Panc1 (cell line): Measurements from ENCODE around the gene LAMA1. TPM values are rescaled to one million over a fixed set of nuclear protein-coding genes. Genes with fewer than 3 reads are reported as not detected.

Experiments
- ATAC-seq: fragments of 200-7000 bp; cut with Tn5 transposase; 2 replicates; pipeline ENCODE4 v1.9.1; 2020; ENCODE audit warnings: mild to moderate bottlenecking, moderate library complexity
- BruUV-seq: library from RNA; stranded (reverse); fragments of 400-500 nt; replicated peaks from 2 replicates; lab custom pipeline; 2021; lab: Mats Ljungman, UMichigan
- CTCF ChIA-PET: fragments of 300-600 bp; sonication (Branson Sonifier 250); formaldehyde crosslinking; loops from one replicate; lab custom pipeline; 2022; ENCODE audit warnings: antibody characterized with exemption; lab: Charles Lee
- POLR2A ChIA-PET: fragments of 300-600 bp; sonication (Branson Sonifier 250); formaldehyde crosslinking; loops from one replicate; lab custom pipeline; 2022; ENCODE audit warnings: antibody characterized with exemption; lab: Charles Lee
- DNase-seq: peaks from one replicate; pipeline ENCODE4 v3.0.0-alpha.2; 2010; ENCODE audit warnings: low read depth, low spot score
- H3K27ac ChIP-seq: 2 replicates; pipeline ENCODE4 v1.5.1; 2011; ENCODE audit warnings: mild to moderate bottlenecking, low read length, inconsistent platforms
- H3K27me3 ChIP-seq: fragments of 200-500 bp; sonication (Bioruptor generic); 2 replicates; pipeline ENCODE4 v1.6.0; 2014; ENCODE audit warnings: low read length, inconsistent platforms; ENCODE audit not compliant: control insufficient read depth, insufficient read depth
- H3K36me3 ChIP-seq: fragments of 200-500 bp; sonication (Bioruptor generic); 2 replicates; pipeline ENCODE4 v1.5.1; 2014; ENCODE audit warnings: inconsistent platforms, mild to moderate bottlenecking, low read length, moderate library complexity; ENCODE audit not compliant: control insufficient read depth, insufficient read depth
- H3K4me1 ChIP-seq: 2 replicates; pipeline ENCODE4 v1.5.1; 2011; ENCODE audit warnings: inconsistent platforms, mild to moderate bottlenecking, low read length, moderate library complexity; ENCODE audit not compliant: control insufficient read depth, insufficient read depth
- H3K4me3 ChIP-seq, 2 experiments: 2 replicates each; pipeline ENCODE4 v1.5.1; 2011 to 2012; ENCODE audit warnings: low read depth in 2 of 2, low read length in 2 of 2, mild to moderate bottlenecking in 2 of 2, inconsistent platforms in 1 of 2, moderate library complexity in 1 of 2
- H3K9me3 ChIP-seq: fragments of 200-500 bp; sonication (Bioruptor generic); 2 replicates; pipeline ENCODE4 v1.5.1; 2014; ENCODE audit warnings: low read depth, mild to moderate bottlenecking, inconsistent platforms, low read length, moderate library complexity; ENCODE audit not compliant: control insufficient read depth, insufficient read depth
- POLR2AphosphoS5 ChIP-seq: IDR thresholded peaks from 2 replicates; pipeline ENCODE4 v1.6.1; 2012; ENCODE audit warnings: mild to moderate bottlenecking, low read depth, low read length, moderate library complexity
- SIN3A ChIP-seq: IDR thresholded peaks from 2 replicates; pipeline ENCODE4 v1.6.1; 2012; ENCODE audit warnings: low read depth, mild to moderate bottlenecking, low read length, moderate library complexity, borderline replicate concordance; ENCODE audit not compliant: insufficient read depth
- TCF7L2 ChIP-seq: IDR thresholded peaks from 2 replicates; pipeline ENCODE4 v1.6.1; 2011; ENCODE audit warnings: mild to moderate bottlenecking, low read depth, low read length, inconsistent platforms
- in situ Hi-C: cut with HindIII; loops from 2 replicates; pipeline ENCODE4 v1.10.0; 2016; ENCODE audit warnings: low sequenced_read_pairs, low pct_unique_long_range_greater_than_20kb
- intact Hi-C: fragments of 100-400 bp; cut with micrococcal nuclease; formaldehyde crosslinking; loops from one replicate; pipeline ENCODE4 v1.10.0; 2022; ENCODE audit not compliant: unreplicated experiment
- total RNA-seq: library from RNA; stranded (reverse); gene quantifications from one replicate; pipeline ENCODE4 v1.2.1, GENCODE V29; 2021; ENCODE audit not compliant: unreplicated experiment
- TF ChIP-seq, protein P1 (sequence below), 2 experiments: IDR thresholded peaks; 2 replicates each; pipeline ENCODE4 v1.6.1; 2011 to 2012; ENCODE audit warnings: low read depth in 2 of 2, control low read depth in 1 of 2, low read length in 1 of 2, mild to moderate bottlenecking in 1 of 2, moderate library complexity in 1 of 2; ENCODE audit not compliant: insufficient read depth in 1 of 2
- TF ChIP-seq, protein P2 (sequence below): fragments of 450-650 bp; IDR thresholded peaks from 2 replicates; pipeline ENCODE4 v1.5.1; 2017; ENCODE audit warnings: mild to moderate bottlenecking

LAMA1 gene
- total RNA-seq, 1 experiment from 2014 or later, result 0.03 TPM

DNA sequence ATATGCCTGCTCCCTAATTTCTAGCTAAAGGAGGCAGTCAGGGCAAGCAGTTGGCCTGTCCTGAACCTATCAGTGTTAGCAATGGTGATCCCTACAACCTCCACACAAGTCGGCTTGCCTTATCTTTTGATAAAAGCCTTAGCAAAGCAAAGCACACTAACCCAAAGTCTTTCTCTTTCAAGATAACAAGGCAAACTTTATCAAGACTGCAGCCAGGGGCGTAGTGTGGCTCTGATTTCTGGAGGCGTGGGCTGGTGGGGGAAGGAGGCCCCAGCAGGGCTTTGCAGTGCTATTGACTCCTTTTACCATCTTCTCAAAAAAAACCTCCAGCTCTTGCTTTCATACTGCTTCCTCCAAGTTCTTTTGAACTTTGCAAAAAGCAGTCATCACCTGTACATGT, 40.2 kb upstream of the LAMA1 start:
- Histone ChIP-seq H3K27me3 (no peaks in the 10 kb centered on the region), H3K4me3 (no peak overlapping the region), H3K9me3 (no peaks in the 10 kb centered on the region), H3K36me3 (no peaks in the 10 kb centered on the region), H3K4me1 (no peaks in the 10 kb centered on the region), H3K27ac (no peak overlapping the region)
- in situ Hi-C loops, result no loop called here
- TF ChIP-seq POLR2AphosphoS5 (no peak), SIN3A (no peak), TCF7L2 (no peak)
- TF ChIP-seq, protein P1, sequence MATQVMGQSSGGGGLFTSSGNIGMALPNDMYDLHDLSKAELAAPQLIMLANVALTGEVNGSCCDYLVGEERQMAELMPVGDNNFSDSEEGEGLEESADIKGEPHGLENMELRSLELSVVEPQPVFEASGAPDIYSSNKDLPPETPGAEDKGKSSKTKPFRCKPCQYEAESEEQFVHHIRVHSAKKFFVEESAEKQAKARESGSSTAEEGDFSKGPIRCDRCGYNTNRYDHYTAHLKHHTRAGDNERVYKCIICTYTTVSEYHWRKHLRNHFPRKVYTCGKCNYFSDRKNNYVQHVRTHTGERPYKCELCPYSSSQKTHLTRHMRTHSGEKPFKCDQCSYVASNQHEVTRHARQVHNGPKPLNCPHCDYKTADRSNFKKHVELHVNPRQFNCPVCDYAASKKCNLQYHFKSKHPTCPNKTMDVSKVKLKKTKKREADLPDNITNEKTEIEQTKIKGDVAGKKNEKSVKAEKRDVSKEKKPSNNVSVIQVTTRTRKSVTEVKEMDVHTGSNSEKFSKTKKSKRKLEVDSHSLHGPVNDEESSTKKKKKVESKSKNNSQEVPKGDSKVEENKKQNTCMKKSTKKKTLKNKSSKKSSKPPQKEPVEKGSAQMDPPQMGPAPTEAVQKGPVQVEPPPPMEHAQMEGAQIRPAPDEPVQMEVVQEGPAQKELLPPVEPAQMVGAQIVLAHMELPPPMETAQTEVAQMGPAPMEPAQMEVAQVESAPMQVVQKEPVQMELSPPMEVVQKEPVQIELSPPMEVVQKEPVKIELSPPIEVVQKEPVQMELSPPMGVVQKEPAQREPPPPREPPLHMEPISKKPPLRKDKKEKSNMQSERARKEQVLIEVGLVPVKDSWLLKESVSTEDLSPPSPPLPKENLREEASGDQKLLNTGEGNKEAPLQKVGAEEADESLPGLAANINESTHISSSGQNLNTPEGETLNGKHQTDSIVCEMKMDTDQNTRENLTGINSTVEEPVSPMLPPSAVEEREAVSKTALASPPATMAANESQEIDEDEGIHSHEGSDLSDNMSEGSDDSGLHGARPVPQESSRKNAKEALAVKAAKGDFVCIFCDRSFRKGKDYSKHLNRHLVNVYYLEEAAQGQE (IDR thresholded peaks at IDR 0.05; ENCODE audit: insufficient read depth in 1 of 2, low read depth in 2 of 2, low read length in 1 of 2), result no peak
- TF ChIP-seq, protein P2, sequence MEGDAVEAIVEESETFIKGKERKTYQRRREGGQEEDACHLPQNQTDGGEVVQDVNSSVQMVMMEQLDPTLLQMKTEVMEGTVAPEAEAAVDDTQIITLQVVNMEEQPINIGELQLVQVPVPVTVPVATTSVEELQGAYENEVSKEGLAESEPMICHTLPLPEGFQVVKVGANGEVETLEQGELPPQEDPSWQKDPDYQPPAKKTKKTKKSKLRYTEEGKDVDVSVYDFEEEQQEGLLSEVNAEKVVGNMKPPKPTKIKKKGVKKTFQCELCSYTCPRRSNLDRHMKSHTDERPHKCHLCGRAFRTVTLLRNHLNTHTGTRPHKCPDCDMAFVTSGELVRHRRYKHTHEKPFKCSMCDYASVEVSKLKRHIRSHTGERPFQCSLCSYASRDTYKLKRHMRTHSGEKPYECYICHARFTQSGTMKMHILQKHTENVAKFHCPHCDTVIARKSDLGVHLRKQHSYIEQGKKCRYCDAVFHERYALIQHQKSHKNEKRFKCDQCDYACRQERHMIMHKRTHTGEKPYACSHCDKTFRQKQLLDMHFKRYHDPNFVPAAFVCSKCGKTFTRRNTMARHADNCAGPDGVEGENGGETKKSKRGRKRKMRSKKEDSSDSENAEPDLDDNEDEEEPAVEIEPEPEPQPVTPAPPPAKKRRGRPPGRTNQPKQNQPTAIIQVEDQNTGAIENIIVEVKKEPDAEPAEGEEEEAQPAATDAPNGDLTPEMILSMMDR, result no peak
- POLR2A ChIA-PET, result no interaction called here
- BruUV-seq, result no TSS peak
- ATAC-seq (no peak), DNase-seq (no peak)
- CTCF ChIA-PET, result no interaction called here
- intact Hi-C loops, result no loop called here

DNA sequence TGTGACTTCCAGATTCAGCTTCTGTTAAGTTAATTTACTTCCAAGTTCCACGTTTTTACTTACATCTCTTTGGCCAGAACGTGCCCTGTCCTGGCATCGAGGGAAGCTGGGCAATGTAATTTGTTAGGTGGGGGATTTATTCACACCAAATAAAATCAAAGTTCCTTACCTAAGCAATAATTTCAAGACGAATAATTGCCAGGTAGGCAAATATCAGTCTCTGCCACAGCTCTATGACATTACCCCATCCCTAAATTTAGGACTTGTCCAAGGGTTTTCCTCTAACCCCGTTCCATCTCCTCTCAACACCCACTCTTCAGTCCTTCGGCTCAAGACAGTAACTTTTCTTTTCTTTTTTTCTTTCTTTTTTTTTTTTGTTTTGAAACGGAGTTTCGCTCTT, 38.3 kb upstream of the LAMA1 start:
- intact Hi-C loops, result no loop called here
- CTCF ChIA-PET, result no interaction called here
- POLR2A ChIA-PET, result no interaction called here

More for the DNA sequence above, 38.3 kb upstream of the LAMA1 start:
- H3K9me3 ChIP-seq, result no peaks in the 10 kb centered on the region
- DNase-seq, result no peak
- no peaks in the 10 kb centered on the region for H3K27me3 ChIP-seq
- no peak overlapping the region for H3K4me3 ChIP-seq
- no TSS peak for BruUV-seq
- TF ChIP-seq POLR2AphosphoS5 (no peak), TCF7L2 (no peak)
- TF ChIP-seq, protein P1 (IDR thresholded peaks at IDR 0.05; ENCODE audit: insufficient read depth in 1 of 2, low read depth in 2 of 2, low read length in 1 of 2), result no peak
- TF ChIP-seq, protein P2, result no peak
- no peak overlapping the region for H3K27ac ChIP-seq
- in situ Hi-C loops, result no loop called here
- H3K4me1 ChIP-seq, result no peaks in the 10 kb centered on the region
- no peaks in the 10 kb centered on the region for H3K36me3 ChIP-seq
- ATAC-seq, result no peak
